NCI-H2107 treated with DMSO at 0.1 percent for 48 hours (cell line): ENCODE results near the gene GSTK1.
"Not testable (repeated sequence)": the region's sequence is repeated elsewhere in the genome, so short reads cannot be mapped to it uniquely, and the experiment has no call there.

Experiments
- DNase-seq: peaks from one replicate; lab custom pipeline; 2025; ENCODE audit not compliant: unreplicated experiment; lab: John Stamatoyannopoulos, UW

Gene GSTK1

GRCh38 chr7:143269251-143269650 lies 6.0 kb downstream of the GSTK1 start:
- DNase-seq, result no peak

GRCh38 chr7:143271240-143271639 lies 8.0 kb downstream of the GSTK1 start:
- no peak for DNase-seq

GRCh38 chr7:143272871-143273270 lies 9.6 kb downstream of the GSTK1 start:
- no peak for DNase-seq

GRCh38 chr7:143279186-143280098 lies 16.2 kb downstream of the GSTK1 start:
- DNase-seq, result peak; percentile 3

- no peak for DNase-seq
Observed at GRCh38 chr7:143280160-143280559, 16.9 kb downstream of the GSTK1 start.

- no peak for DNase-seq
Observed at GRCh38 chr7:143280566-143280965, 17.3 kb downstream of the GSTK1 start.

GRCh38 chr7:143281529-143281928 lies 18.3 kb downstream of the GSTK1 start:
- no peak for DNase-seq

- DNase-seq, result no peak
Observed at GRCh38 chr7:143282124-143282523, 18.9 kb downstream of the GSTK1 start.

GRCh38 chr7:143283381-143283780 lies 20.1 kb downstream of the GSTK1 start:
- DNase-seq, result no peak

- DNase-seq, result no peak
Observed at GRCh38 chr7:143284591-143285469, 21.6 kb downstream of the GSTK1 start, which contains the start of gene TMEM139. Gene TMEM139 (plus strand): TSS chr7:143284958. CDS start chr7:143285958, 1,000 bp downstream.

GRCh38 chr7:143285470-143285778 lies 22.2 kb downstream of the GSTK1 start:
- DNase-seq, result no peak

- DNase-seq, result no peak
Observed at GRCh38 chr7:143285806-143286521, 22.7 kb downstream of the GSTK1 start.

- DNase-seq, result no peak
Observed at GRCh38 chr7:143286522-143286890, 23.3 kb downstream of the GSTK1 start.

GRCh38 chr7:143287339-143287934 lies 24.2 kb downstream of the GSTK1 start:
- no peak for DNase-seq

GRCh38 chr7:143287935-143288826 lies 24.9 kb downstream of the GSTK1 start, which contains the start of gene CASP2:
Gene CASP2 (plus strand): TSS chr7:143288351. CDS start chr7:143288456, 105 bp downstream.
- DNase-seq, result peak; percentile 90

- no peak for DNase-seq
Observed at GRCh38 chr7:143288836-143289235, 25.6 kb downstream of the GSTK1 start.

- no peak for DNase-seq
Observed at GRCh38 chr7:143289421-143289820, 26.2 kb downstream of the GSTK1 start.

GRCh38 chr7:143289888-143290287 lies 26.6 kb downstream of the GSTK1 start:
- DNase-seq, result not testable (repeated sequence)

- DNase-seq, result no peak
Observed at GRCh38 chr7:143290293-143290692, 27.1 kb downstream of the GSTK1 start.

- no peak for DNase-seq
Observed at GRCh38 chr7:143292876-143293275, 29.6 kb downstream of the GSTK1 start.
